Thoracic aorta (tissue), 2 donors: Measurements from ENCODE around the gene FNDC11. TPM values are rescaled to one million over a fixed set of nuclear protein-coding genes. Genes with fewer than 3 reads are reported as not detected.
"Not testable (repeated sequence)": the region's sequence is repeated elsewhere in the genome, so short reads cannot be mapped to it uniquely, and the experiment has no call there.

Experiments used
- ATAC-seq: fragments of 150-250 bp; one replicate; pipeline ENCODE4 v1.8.0; 2017; ENCODE audit warnings: low read depth; ENCODE audit not compliant: insufficient number of reproducible peaks, low FRiP score
- DNase-seq: peaks from one replicate; pipeline ENCODE4 v3.0.0-alpha.2; 2020; ENCODE audit warnings: low spot score
- H3K27ac ChIP-seq, 2 donors: fragments of 200-600 bp; sonication (generic); 1 replicate in 1 of 2; 2 replicates in 1 of 2; pipeline ENCODE4 v1.5.1; 2016; ENCODE audit warnings: mild to moderate bottlenecking in 2 of 2, moderate library complexity in 2 of 2
- H3K27me3 ChIP-seq: fragments of 200-600 bp; sonication (generic); replicated peaks from 2 replicates; pipeline ENCODE4 v1.6.0; 2016; ENCODE audit warnings: mild to moderate bottlenecking; ENCODE audit not compliant: insufficient read depth
- H3K36me3 ChIP-seq: fragments of 200-600 bp; sonication (generic); one replicate; pipeline ENCODE4 v1.5.1; 2016
- H3K4me1 ChIP-seq, 2 donors: fragments of 200-600 bp; sonication (generic); 1 replicate in 1 of 2; 2 replicates in 1 of 2; pipeline versions ENCODE4 v1.5.1 to v1.6.0; 2016; ENCODE audit warnings: low read depth in 2 of 2, mild to moderate bottlenecking in 1 of 2; ENCODE audit not compliant: control insufficient read depth in 1 of 2
- H3K4me3 ChIP-seq: fragments of 200-600 bp; sonication (generic); 2 replicates; pipeline ENCODE4 v1.5.1; 2016; ENCODE audit warnings: mild to moderate bottlenecking
- H3K9me3 ChIP-seq: fragments of 200-600 bp; sonication (generic); 2 replicates; pipeline ENCODE4 v1.5.1; 2016
- CTCF ChIP-seq: fragments of 200-600 bp; sonication (generic); IDR thresholded peaks from one replicate; pipeline ENCODE4 v1.5.1; 2019; ENCODE audit warnings: antibody characterized with exemption
- total RNA-seq, 2 donors: library from RNA; depleted of rRNA; stranded (reverse); fragments of >200 nt; gene quantifications; one replicate each; pipeline versions ENCODE4 v1.1.0 to v1.2.3, GENCODE V29; 2016

FNDC11 gene
- total RNA-seq, 2 donors from 2014 or later: 0.54 TPM; not detected in 1

- DNase-seq (no peak), ATAC-seq (no peak)
- Histone ChIP-seq H3K4me3 (no peak overlapping the region), H3K9me3 (no peaks in the 10 kb centered on the region), H3K4me1 (no peaks in the 10 kb centered on the region), H3K27ac (no peak overlapping the region), H3K27me3 (no peaks in the 10 kb centered on the region), H3K36me3 (no peaks in the 10 kb centered on the region)
- TF ChIP-seq CTCF: no peak
These were observed 45.7 kb upstream of the FNDC11 start for GRCh38 chr20:63508072-63508768.

- no peaks in the 10 kb centered on the region for H3K4me1 ChIP-seq
- no peak overlapping the region for H3K27ac ChIP-seq
- H3K4me3 ChIP-seq: no peak overlapping the region
- no peaks in the 10 kb centered on the region for H3K27me3 ChIP-seq
- TF ChIP-seq CTCF: no peak
- H3K9me3 ChIP-seq: no peaks in the 10 kb centered on the region
- ATAC-seq: no peak
- no peak for DNase-seq
- H3K36me3 ChIP-seq: no peaks in the 10 kb centered on the region
These were observed 44.8 kb upstream of the FNDC11 start for GRCh38 chr20:63509088-63509564.

GRCh38 chr20:63513207-63513606, 40.8 kb upstream of the FNDC11 start:
- no peaks in the 10 kb centered on the region for H3K9me3 ChIP-seq
- H3K27ac ChIP-seq: no peak overlapping the region
- DNase-seq (no peak), ATAC-seq (no peak)
- TF ChIP-seq CTCF: no peak
- H3K4me3 ChIP-seq: no peak overlapping the region
- H3K4me1 ChIP-seq: no peaks in the 10 kb centered on the region
- no peaks in the 10 kb centered on the region for H3K36me3 ChIP-seq
- H3K27me3 ChIP-seq: no peaks in the 10 kb centered on the region

- not testable (repeated sequence) for ATAC-seq, H3K4me1 ChIP-seq, DNase-seq
These were observed 39.4 kb upstream of the FNDC11 start for GRCh38 chr20:63514520-63514919.

GRCh38 chr20:63517376-63518309, 36.3 kb upstream of the FNDC11 start:
- DNase-seq (no peak), ATAC-seq (no peak)
- Histone ChIP-seq H3K27ac (no peak overlapping the region), H3K9me3 (no peaks in the 10 kb centered on the region), H3K36me3 (no peaks in the 10 kb centered on the region), H3K4me1 (peaks cover 12 to 22% of the 10 kb centered on the region in 2 donors), H3K4me3 (no peak overlapping the region), H3K27me3 (no peaks in the 10 kb centered on the region)
- TF ChIP-seq CTCF: no peak

More at GRCh38 chr20:63514520-63514919, 39.4 kb upstream of the FNDC11 start:
- not testable (repeated sequence) for H3K9me3 ChIP-seq, H3K27me3 ChIP-seq, H3K4me3 ChIP-seq, H3K36me3 ChIP-seq, H3K27ac ChIP-seq
